Measurements from ENCODE around the gene CHKA.

The CHKA gene

GRCh38 chr11:68043349-68044144 lies 77.6 kb downstream of the CHKA start:
- DNase-seq, result no peak

DNA sequence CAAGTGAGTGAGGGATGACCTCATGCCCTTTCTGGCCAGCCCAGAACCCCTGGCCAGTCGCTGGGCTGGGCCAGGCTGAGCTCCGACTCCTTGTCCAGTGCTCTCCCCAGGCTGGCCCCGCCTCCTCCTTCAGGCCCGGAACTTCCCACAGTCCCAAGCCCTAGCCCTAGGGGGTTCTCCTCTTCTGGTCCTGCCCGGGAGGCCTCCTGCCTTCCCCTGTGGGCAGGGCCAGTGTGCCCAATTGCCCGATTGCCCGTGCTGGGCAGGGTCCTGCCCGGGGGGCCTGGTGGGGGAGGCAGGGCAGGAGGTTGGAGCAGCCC lies 78.2 kb downstream of the CHKA start:
- no peak for DNase-seq

DNA sequence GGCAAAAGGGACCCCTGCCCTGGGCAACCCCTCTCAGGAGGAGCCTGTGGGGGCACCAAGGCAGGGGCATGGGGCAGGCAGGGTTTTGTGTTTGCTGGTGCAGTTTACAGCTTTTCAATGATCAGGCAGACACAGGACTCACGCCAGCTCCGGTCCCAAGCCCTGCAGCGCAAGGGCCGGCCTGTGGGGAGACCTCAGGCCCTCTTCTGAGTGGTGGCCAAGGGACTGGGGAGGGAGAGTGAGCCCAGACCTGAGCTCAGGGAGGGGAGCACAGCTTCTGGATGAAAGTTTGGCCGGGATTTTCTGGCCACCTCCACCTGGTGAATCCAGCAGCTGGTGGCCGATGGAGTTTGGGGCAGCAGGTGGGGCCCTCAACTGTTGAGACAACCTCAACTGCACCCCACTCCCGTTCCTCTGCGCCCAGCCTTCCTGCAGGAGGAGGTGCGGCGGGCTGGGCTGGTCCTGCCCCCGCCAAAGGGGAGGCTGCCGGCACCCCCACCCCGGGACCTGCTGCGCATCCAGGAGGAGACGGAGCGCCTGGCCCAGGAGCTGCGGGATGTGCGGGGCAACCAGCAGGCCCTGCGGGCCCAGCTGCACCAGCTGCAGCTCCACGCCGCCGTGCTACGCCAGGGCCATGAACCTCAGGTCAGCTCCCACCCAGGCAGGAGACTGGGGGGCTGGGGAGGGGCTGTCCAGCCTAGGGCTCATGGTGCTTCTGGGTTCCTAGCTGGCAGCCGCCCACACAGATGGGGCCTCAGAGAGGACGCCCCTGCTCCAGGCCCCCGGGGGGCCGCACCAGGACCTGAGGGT lies 78.8 kb downstream of the CHKA start:
- DNase-seq, result no peak

DNA sequence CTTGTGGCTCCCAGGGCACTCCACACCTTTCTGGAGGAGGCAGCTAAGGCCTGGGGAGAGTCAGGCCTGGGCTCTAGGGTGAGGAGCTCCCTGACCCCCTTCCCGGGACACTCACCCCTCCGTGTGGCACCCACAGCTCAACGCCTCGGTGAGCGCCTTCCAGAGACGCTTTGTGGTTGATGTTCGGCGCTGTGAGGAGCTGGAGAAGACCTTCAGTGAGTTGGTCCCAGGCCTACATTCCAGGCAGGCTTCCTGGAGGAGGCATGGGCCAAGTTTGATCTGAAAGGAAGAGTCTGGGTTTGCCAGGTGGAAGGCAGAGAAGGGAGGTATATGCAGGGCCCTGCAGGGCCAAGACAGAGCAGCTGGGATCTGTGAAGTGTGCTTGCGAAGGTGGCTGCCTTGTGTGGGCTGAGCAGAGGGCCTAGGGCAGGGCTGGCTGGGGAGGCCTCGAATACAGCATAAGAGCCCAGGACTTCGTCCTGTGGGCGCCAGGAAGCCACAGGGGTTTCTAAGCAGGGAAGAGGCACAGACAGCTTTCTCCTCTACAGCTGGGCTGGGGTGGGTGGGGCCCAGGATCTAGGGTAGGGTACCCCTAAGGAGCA lies 79.5 kb downstream of the CHKA start:
- no peak for DNase-seq

DNA sequence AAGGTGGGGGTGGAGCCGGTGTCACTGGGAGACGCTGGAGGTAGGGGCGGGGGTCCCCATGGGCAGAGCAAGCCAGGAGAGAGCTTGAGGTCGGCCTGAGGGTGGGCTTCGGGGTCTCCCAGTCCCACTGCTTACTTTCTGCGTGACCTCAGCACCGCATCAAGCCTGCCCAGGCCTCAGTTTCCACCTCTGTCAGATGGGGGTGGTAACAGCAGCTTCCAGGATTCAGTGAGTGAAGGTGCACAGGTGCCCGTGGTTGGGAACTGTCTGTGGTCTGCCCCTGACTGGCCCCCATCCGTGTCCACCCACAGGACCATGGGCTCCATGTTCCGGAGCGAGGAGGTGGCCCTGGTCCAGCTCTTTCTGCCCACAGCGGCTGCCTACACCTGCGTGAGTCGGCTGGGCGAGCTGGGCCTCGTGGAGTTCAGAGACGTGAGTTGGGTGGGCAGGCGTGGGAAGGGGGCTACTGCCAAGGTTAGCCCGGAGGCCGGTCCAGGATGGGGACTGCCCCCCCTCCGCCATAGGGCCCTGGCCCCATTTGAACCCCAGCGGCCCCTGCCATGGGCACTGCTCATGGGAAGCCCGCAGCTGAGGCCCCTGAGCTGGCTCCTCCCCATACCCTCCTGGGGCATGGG lies 80.1 kb downstream of the CHKA start:
- no peak for DNase-seq

GRCh38 chr11:68040101-68040956 lies 80.9 kb downstream of the CHKA start:
- DNase-seq, result no peak

GRCh38 chr11:68039526-68040086 lies 81.6 kb downstream of the CHKA start:
- DNase-seq, result no peak

DNA sequence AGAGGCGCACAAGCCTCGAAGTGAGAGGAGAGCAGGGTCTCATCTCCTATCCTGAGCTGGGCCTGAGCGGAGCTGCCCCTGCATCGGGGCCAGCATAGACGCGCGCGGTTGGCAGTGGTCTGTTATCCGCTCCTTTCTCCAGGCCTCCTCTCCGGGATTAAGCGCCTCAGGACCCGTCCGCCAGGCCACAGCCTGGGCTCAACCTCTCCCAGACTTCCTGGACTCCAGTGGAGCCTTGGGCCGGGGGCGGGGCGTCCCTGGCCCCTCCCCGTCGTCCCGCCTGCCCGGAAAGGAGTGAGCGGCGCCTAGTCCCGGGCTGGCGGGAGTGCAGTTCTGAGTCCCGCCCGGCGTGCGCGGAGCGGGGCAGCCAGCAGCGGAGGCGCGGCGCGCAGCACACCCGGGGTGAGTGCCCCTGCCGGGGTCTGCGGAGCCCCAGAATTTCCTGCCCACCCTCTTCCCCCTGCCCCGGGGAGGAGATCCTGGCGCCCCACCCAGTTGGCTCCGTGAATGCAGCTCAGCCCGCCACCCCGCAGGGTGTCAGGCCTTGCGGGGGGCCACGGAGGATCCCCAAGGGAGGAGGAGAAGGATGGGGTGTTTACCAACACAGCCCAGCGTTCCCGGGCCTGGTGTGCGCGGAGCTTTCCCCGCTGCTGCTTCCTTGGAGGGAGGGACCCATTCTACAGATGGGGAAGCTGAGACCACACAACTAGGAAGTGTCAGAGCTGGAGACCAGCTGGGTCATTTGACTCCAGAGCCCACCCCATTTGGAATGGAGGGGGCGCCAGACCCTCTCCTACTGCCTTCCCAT lies 82.3 kb downstream of the CHKA start, which contains the start of gene TCIRG1:
TCIRG1 (plus strand) TSS at position 308 of the 808 bp plus-strand sequence. CDS start 2,247 bp downstream, outside the sequence.
- peak; percentile 34 for DNase-seq

DNA sequence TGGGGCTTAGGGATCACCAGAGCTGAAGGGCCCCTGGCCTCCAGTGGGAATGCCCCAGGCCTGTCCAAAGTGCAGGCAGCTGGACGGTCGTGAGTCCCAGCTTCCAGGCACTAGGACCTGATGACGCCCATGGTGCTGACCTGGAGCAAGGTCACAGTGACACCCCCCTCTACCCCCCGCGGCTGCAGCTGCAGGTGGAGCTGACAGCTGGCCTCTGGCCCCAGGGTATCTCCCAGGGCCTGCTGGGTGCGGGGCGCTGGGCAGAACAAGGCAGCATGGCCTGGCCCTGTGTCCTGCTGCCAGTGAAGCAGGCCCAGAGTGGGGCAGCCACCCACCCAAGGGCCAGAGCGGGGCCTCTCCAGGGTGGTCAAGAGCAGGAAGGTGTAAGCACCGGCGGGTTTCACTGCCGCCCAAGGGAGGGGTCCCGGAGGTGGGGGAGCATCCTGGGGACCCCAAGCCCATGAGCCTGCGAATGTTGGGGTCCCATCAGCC lies 82.9 kb downstream of the CHKA start:
- no peak for DNase-seq

GRCh38 chr11:68037411-68038225 lies 83.6 kb downstream of the CHKA start:
- no peak for DNase-seq

DNA sequence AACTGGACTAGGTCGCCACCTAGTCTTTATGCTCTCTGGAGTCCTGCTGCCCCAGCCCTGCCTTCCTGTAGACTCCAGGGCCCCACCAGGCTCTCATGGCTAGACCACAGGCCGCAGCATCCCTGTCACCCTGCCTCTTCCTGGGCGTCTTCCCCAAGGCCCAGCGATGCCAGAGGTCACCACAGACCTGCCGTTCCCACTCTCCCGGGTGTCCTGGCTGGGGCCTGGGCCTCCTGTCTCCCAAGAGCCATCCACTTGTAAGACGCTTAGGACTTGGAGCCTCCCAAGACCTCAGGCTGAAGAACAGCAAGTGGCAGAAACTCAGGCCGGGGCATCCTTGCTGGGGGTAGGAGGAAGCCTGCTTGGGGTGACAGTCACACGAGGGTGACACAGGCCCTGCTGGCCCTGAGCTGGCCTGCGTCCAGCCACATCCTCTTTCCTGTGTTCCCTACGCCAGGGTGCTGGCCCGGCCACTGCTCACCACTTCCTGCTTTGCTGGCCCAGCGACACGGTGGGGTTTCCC lies 84.4 kb downstream of the CHKA start:
- DNase-seq, result no peak

DNA sequence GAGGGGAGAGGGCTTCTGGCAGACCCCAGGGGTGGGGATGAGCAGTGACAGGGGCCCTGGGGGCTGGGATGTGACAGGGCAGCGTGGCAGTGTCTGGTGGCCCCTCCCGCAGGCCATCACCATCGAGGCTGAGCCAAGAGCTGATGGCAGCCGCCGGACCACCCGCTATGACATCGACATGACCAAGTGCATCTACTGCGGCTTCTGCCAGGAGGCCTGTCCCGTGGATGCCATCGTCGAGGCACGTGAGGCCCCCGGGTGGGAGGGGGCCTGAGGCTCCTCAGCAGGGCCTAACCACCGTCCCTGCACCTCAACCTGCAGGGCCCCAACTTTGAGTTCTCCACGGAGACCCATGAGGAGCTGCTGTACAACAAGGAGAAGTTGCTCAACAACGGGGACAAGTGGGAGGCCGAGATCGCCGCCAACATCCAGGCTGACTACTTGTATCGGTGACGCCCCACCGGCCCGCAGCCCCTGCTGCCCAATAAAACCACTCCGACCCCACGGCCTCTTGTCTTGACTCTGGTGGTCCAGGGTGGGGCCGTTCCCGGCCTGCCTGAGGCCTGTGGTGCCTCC lies 85.0 kb downstream of the CHKA start:
- no peak for DNase-seq

GRCh38 chr11:68035266-68035876 lies 85.8 kb downstream of the CHKA start:
- DNase-seq, result no peak

DNA sequence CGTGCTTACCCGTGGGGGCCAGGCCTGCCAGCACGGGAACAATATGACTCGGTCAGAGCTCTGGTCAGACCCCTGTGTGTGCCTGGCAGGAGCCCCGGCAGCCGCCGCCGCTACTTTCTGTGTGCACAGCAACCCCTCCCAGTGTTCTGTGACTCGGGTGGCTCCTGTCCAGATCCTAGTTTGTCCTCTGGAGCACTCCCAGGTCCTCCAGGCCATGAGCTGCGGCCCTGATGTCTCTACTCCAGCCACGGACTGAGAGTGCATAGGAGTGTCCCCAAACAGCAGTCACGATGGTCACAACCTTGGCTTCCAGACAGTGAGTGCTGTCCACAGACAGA lies 87.5 kb downstream of the CHKA start:
- DNase-seq, result no peak

DNA sequence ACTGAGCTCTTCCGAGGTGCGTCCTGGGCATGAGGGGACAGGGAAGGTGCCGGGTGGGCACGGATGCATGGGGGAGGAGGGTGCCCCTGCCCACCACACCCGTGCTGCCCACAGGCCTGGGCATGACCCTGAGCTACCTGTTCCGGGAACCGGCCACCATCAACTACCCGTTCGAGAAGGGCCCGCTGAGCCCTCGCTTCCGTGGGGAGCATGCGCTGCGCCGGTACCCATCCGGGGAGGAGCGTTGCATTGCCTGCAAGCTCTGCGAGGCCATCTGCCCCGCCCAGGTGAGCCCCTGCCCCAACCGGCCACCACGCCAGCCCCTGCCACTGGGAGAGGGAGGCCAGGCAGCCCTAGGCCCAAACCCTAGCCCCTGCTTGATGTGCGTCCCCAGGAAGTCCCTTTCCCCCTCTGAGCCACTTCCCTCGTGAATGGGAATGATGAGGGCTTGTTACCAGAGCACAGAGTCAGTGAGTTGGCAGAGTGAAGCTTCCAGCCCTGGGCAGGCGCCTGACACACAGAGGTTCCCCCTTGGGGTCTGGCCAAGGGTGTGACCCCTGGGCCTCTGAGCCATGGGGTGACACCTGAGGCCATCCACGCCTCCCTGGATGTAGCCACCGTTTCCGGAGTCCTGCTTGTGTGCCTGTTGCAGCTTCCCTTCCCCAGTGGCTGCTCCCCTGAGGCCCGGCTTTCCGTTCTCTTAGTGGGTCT lies 88.0 kb downstream of the CHKA start:
- no peak for DNase-seq

GRCh38 chr11:68032003-68032402 lies 89.2 kb downstream of the CHKA start:
- DNase-seq, result no peak

DNA sequence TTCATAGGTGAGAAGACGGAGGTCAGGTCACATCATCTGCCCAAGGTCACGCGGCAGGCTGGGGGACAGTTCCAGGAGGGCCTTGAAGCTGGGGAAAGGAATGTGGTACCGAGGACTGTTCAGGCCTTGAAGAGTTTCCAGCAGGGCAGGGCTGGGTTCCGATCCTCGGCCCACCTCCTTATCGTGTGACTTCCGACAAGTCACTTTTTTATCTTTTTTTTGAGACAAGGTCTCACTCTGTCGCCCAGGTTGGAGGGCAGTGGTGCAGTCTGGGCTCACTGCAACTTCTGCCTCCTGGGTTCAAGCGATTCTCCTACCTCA lies 90.1 kb downstream of the CHKA start:
- DNase-seq, result no peak

DNA sequence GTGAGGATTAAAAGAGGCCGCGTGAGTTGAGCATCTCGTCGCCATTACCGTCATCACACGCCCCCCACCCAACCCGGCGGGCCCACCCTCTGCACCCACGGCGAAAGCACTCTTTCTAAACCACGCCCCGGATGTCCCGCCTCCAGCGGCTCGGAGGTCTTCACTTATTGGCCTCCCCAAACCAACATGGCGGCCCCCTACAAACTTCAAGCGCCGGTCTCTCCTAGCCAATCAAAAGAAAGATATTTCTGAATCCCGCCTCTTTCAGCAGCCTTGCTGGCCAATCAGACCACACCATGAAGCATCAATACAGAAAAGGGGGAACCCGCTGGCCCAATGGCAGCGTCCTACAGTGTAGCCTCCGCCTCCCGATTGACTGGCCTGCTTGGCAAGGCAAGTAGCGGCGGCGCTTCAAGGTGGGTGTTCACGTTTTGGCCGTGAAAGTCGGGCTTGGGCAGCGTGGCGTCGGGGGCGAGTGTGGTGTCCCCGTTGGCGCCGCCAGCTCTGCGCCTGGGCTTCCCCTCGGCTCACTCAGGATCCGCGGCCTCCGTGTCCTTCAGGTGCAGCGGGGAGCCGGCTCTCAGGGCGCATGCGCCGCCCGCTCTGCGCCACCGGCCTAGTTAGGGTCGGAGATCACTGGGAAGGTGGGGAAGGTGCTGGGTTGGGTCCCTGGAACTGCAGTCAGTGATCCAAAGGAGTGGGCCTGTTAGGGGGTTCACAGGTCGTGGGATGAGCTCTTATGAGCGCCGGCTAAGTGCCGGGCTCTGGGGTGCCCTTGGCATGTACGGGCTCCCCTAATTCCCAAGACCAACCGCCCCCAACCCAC lies 90.7 kb downstream of the CHKA start, which contains the start of gene NDUFS8:
NDUFS8 (plus strand) TSS at position 364 of the 826 bp plus-strand sequence. CDS start 1,471 bp downstream, outside the sequence.
- DNase-seq, result peak; percentile 99

Measured in NCI-H2029 treated with DMSO at 0.1 percent for 48 hours (cell line).